ENCODE results near the gene PNPLA8.

PNPLA8 gene

GRCh38 chr7:108503112-108504026 lies 22.6 kb downstream of the PNPLA8 start:
- H3K4me3 ChIP-seq (ENCODE audit: low read depth, low read length) = no peak overlapping the region
- no peak for TF ChIP-seq CTCF (IDR thresholded peaks at IDR 0.05; ENCODE audit: borderline replicate concordance, insufficient read depth, low read depth, low read length)

GRCh38 chr7:108499566-108499965 lies 26.4 kb downstream of the PNPLA8 start:
- H3K4me3 ChIP-seq (ENCODE audit: low read depth, low read length) = no peak overlapping the region
- TF ChIP-seq CTCF (IDR thresholded peaks at IDR 0.05; ENCODE audit: borderline replicate concordance, insufficient read depth, low read depth, low read length) = no peak

- no peak overlapping the region for H3K4me3 ChIP-seq (ENCODE audit: low read depth, low read length)
- no peak for TF ChIP-seq CTCF (IDR thresholded peaks at IDR 0.05; ENCODE audit: borderline replicate concordance, insufficient read depth, low read depth, low read length)
Observed at GRCh38 chr7:108498481-108498880, 27.5 kb downstream of the PNPLA8 start.

GRCh38 chr7:108497082-108497725 lies 28.7 kb downstream of the PNPLA8 start:
- TF ChIP-seq CTCF (IDR thresholded peaks at IDR 0.05; ENCODE audit: borderline replicate concordance, insufficient read depth, low read depth, low read length) = peak; percentile 55; the same call in 1 of the 2 replicates

GRCh38 chr7:108492742-108493141 lies 33.2 kb downstream of the PNPLA8 start:
- no peak overlapping the region for H3K4me3 ChIP-seq (ENCODE audit: low read depth, low read length)
- no peak for TF ChIP-seq CTCF (IDR thresholded peaks at IDR 0.05; ENCODE audit: borderline replicate concordance, insufficient read depth, low read depth, low read length)

More at GRCh38 chr7:108497082-108497725, 28.7 kb downstream of the PNPLA8 start:
- H3K4me3 ChIP-seq (ENCODE audit: low read depth, low read length) = no peak overlapping the region

GRCh38 chr7:108488768-108489538 lies 37.0 kb downstream of the PNPLA8 start:
- H3K4me3 ChIP-seq (ENCODE audit: low read depth, low read length) = no peak overlapping the region
- TF ChIP-seq CTCF (IDR thresholded peaks at IDR 0.05; ENCODE audit: borderline replicate concordance, insufficient read depth, low read depth, low read length) = no peak
